CD4-positive, alpha-beta T cell treated with Interleukin-15 for 4 hours (primary cell): ENCODE results near the gene CRYBG3.
"Not testable (repeated sequence)": the region's sequence is repeated elsewhere in the genome, so short reads cannot be mapped to it uniquely, and the experiment has no call there.

Experiments used
- DNase-seq: peaks from one replicate; pipeline ENCODE4 v3.0.0-alpha.2; 2020; ENCODE audit warnings: low spot score

CRYBG3 gene

GRCh38 chr3:97821774-97822358, at the start of gene CRYBG3:
Gene CRYBG3, plus strand, starts transcription at chr3:97822011. Its CDS starts 196 bp downstream, at chr3:97822207.
- peak; percentile 78 for DNase-seq

DNA sequence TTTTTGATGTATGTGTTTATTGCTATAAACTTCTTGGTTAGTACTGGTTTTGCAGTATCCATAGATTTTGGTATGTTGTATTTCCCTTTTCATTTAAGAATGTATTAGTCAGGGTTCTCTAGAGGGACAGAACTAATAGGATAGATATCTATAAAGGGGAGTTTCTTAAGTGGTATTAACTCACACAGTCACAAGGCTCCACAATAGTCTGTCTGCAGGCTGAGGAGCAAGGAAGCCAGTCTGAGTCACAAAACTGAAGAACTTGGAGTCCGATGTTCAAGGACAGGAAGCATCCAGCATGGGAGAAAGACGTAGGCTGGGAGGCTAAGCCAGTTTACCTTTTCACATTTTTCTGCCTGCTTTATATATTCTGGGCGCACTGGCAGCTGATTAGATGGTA, 48.9 kb upstream of the CRYBG3 start:
- DNase-seq, result no peak

- DNase-seq, result no peak
Measured at GRCh38 chr3:97778152-97778551, 43.7 kb upstream of the CRYBG3 start.

GRCh38 chr3:97793420-97794019, 28.3 kb upstream of the CRYBG3 start:
- peak; percentile 64 for DNase-seq

- DNase-seq, result no peak
Measured at GRCh38 chr3:97795951-97796350, 25.9 kb upstream of the CRYBG3 start.

- no peak for DNase-seq
Measured at GRCh38 chr3:97804471-97804870, 17.3 kb upstream of the CRYBG3 start.

- DNase-seq, result no peak
Measured at GRCh38 chr3:97810779-97811390, 10.9 kb upstream of the CRYBG3 start.

DNA sequence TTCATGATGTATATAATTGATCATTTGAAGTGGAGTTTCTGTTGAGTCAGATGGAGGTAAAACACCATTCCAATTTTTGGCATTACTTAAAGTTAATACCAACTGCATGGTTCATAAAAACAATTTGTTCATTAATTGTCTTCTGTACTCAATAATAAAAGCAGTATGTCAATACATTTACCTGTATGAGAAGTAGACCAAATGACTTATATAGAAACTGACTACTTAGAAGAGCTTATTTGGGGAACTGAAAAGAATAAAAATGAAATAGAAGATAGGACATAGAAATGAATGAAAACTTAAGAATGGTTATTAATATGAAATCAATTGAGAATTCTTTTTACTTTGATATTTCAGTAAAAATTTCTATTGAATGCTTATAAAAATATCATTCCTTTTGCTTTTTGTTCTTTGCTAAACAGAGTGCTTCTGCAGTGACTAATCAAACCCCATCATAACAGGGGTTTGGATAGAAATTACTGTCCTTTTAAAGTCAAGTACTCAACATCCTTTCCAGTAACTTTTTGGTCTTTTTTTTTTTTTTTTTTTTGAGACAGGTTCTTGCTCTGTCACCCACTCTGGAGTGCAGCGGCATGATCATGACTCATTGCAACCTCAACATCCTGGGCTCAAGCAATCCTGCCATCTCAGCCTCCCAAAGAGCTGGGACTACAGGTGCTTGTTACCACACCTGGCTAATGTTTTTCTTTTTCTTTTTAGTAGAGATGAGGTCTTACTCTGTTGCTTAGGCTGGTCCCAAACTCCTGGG, 6.5 kb upstream of the CRYBG3 start:
- peak; percentile 54 for DNase-seq

GRCh38 chr3:97816811-97817210, 5.0 kb upstream of the CRYBG3 start:
- DNase-seq, result no peak

GRCh38 chr3:97817965-97818364, 3.8 kb upstream of the CRYBG3 start:
- no peak for DNase-seq

- DNase-seq, result no peak
Measured at GRCh38 chr3:97820780-97821179, 1.0 kb upstream of the CRYBG3 start.

DNA sequence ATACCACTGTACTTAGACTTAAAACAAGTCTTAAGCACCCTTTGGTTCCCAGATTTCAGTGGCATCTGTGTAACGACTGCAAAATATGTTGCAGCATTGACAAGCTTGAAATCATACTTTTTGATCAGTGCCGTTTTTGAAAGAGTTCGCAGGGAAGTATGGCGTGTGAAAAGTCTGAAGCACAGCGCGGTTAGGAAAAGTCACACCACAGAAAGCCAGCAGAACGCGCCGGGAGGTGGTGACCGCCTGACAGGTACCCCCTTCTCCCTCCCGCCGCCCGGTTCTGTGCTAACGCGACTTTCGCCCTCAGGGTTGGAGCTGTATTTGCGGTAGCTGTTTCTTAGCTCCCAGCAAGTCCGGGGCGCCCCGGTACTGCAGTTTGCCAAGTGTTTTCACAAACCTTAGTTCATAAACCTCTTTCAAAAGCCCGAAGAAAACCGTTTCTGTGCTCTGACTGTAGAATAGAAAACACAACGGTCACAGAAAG, 481 bp upstream of the CRYBG3 start:
- no peak for DNase-seq

DNA sequence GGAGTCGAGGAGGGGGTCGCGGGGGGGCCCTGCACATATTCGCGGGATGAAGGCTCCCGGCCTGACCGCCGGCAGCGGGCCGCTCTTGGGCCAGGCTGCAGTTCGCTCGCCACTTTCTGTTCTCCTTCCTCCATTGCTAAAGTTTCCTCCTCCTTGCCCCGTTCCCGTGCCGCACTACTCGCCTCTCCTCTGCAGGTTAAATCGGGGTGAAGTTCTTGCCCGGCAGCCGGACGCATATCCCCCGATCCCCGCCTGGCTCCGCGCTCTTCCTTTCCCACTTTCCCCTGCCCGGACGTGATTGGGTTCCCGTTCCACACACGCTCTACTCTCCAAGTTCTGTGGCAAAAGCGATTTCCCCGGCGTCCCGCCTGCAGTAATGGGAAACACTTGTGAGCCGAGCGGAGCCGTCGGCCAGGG, 556 bp downstream of the CRYBG3 start:
- DNase-seq, result no peak

GRCh38 chr3:97823046-97824004, 1.5 kb downstream of the CRYBG3 start:
- no peak for DNase-seq

GRCh38 chr3:97825101-97825500, 3.3 kb downstream of the CRYBG3 start:
- no peak for DNase-seq

DNA sequence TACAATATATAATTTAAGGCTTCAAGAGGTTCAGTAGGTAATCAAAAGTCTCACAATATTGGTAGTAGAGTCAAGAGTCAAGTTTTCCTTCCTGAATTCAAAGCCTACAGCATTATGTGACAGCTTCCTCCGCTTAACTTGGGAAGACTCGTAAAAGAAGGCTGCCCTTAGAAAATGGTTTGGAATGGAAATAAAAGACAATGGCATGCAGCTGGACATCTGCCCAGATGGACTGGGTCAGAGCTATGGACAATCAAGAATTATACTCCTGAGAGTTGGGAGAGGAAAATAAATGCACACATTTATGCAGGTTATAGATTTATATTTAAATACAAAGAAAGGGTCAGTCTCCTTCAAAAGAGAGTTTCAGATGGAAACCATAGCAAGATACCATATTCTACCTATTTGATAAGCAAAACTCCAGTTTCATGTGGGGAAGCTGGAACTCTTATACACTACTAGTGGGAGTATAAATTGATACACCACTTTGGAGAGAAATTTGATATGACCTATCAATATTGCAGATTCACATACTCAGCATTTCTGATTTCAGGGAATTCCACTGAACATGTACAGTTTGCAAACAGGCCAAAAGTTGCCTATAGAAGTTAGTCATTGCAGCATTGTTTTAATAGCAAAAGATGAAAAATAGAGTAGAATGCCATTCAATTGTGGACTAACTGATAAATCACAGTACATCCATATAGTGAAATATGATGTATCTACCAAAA, 6.1 kb downstream of the CRYBG3 start:
- no peak for DNase-seq

GRCh38 chr3:97829198-97829597, 7.4 kb downstream of the CRYBG3 start:
- DNase-seq, result no peak

DNA sequence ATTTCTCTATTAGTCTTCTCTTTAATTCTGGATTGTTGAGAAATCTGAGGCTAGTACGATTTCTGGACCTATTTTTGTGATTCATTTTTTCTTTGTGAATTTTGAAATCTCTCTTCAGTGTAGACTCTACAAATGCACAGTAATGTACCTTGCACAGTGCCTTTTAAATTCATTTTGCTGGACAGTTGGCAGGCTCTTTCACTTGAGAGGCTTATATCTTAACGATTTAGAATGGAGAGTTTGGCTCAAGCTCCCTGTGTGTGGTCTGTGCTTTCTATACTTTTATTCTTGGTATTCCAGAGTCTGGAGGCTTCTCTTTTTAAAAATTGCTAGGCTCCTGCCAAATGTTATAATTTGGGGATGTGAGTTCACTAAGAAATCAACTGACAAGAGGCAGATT, 8.8 kb downstream of the CRYBG3 start:
- DNase-seq, result no peak

DNA sequence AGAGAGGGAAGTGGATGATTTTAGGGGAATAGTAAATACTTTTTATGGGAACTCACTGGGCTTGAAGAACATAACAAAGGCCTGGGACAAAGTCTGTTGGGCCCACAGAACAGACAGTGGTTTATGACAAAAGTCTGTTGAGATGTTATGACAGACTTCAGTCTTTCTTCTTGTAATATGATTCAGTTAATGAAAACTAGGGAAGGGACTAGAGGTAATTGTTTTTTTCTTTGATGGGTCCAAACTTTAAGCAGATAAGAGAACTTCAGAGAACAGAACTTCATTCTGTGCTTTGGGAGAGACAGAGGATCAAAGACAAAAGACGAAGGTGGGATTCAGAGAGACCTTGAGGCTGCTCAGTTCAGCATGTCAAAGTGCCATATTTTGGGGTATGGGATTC, 9.3 kb downstream of the CRYBG3 start:
- DNase-seq, result no peak

GRCh38 chr3:97833184-97833583, 11.4 kb downstream of the CRYBG3 start:
- not testable (repeated sequence) for DNase-seq

GRCh38 chr3:97835761-97836160, 13.9 kb downstream of the CRYBG3 start:
- DNase-seq, result no peak
